DND-41 (cell line): ENCODE results near the gene ZDHHC11B.
"Not testable (repeated sequence)": the region's sequence is repeated elsewhere in the genome, so short reads cannot be mapped to it uniquely, and the experiment has no call there.

Experiments used
- ATAC-seq: fragments of 200-7000 bp; cut with Tn5 transposase; 3 replicates; pipeline ENCODE4 v1.9.1; 2021; ENCODE audit warnings: low read depth; ENCODE audit not compliant: insufficient read depth
- DNase-seq: peaks from one replicate; pipeline ENCODE4 v3.0.0-alpha.2; 2020
- H2AFZ ChIP-seq: 2 replicates; pipeline ENCODE4 v1.6.0; 2012; ENCODE audit warnings: low read depth, low read length
- H3K27ac ChIP-seq: 2 replicates; pipeline ENCODE4 v1.5.1; 2012; ENCODE audit warnings: low read length, inconsistent platforms
- H3K27me3 ChIP-seq: fragments of 200-600 bp; sonication (generic); 2 replicates; pipeline ENCODE4 v1.6.0; 2012; ENCODE audit warnings: low read length, mild to moderate bottlenecking, inconsistent platforms; ENCODE audit not compliant: insufficient read depth, poor library complexity
- H3K36me3 ChIP-seq: 2 replicates; pipeline ENCODE4 v1.5.1; 2012; ENCODE audit warnings: low read length, inconsistent platforms; ENCODE audit not compliant: insufficient read depth
- H3K4me1 ChIP-seq: 2 replicates; pipeline ENCODE4 v1.5.1; 2012; ENCODE audit warnings: mild to moderate bottlenecking, low read length; ENCODE audit not compliant: insufficient read depth
- H3K4me2 ChIP-seq: 2 replicates; pipeline ENCODE4 v1.6.0; 2012; ENCODE audit warnings: mild to moderate bottlenecking, moderate library complexity, low read length, inconsistent platforms; ENCODE audit not compliant: insufficient read depth
- H3K4me3 ChIP-seq, 2 experiments: fragments of 200-600 bp in 1 of 2; shearing (Covaris generic) in 1 of 2; 2 replicates each; pipeline ENCODE4 v1.5.1; 2012 to 2016; ENCODE audit warnings: inconsistent platforms in 2 of 2, low read length in 2 of 2, mild to moderate bottlenecking in 2 of 2, low read depth in 1 of 2, moderate library complexity in 1 of 2
- H3K79me2 ChIP-seq: 2 replicates; pipeline ENCODE4 v1.6.0; 2012; ENCODE audit warnings: low read length, inconsistent platforms; ENCODE audit not compliant: insufficient read depth
- H3K9ac ChIP-seq: 2 replicates; pipeline ENCODE4 v1.6.0; 2012; ENCODE audit warnings: low read depth, mild to moderate bottlenecking, inconsistent platforms, low read length, moderate library complexity
- H3K9me3 ChIP-seq: 2 replicates; pipeline ENCODE4 v1.5.1; 2012; ENCODE audit warnings: low read length, moderate library complexity, mild to moderate bottlenecking, inconsistent platforms; ENCODE audit not compliant: insufficient read depth, severe bottlenecking
- H4K20me1 ChIP-seq: 2 replicates; pipeline ENCODE4 v1.6.0; 2012; ENCODE audit warnings: low read length; ENCODE audit not compliant: insufficient read depth
- CTCF ChIP-seq: IDR thresholded peaks from 2 replicates; pipeline ENCODE4 v1.5.1; 2012; ENCODE audit warnings: borderline replicate concordance, low read length, moderate library complexity, mild to moderate bottlenecking; ENCODE audit not compliant: poor library complexity, severe bottlenecking; ENCODE audit errors: extremely low read depth
- EZH2 ChIP-seq: IDR thresholded peaks from 3 replicates; pipeline ENCODE4 v1.6.1; 2012; ENCODE audit warnings: borderline replicate concordance, low read depth, mild to moderate bottlenecking, moderate library complexity, low read length, inconsistent platforms; ENCODE audit not compliant: severe bottlenecking

Gene ZDHHC11B

GRCh38 chr5:756171-756570 lies 28.4 kb downstream of the ZDHHC11B start:
- Histone ChIP-seq H3K4me3 (no peak overlapping the region), H2AFZ (no peak overlapping the region), H3K36me3 (no peaks in the 10 kb centered on the region), H3K9ac (no peak overlapping the region), H3K79me2 (no peaks in the 10 kb centered on the region), H3K4me1 (no peaks in the 10 kb centered on the region), H3K4me2 (no peak overlapping the region), H3K9me3 (no peaks in the 10 kb centered on the region), H3K27me3 (no peaks in the 10 kb centered on the region), H3K27ac (no peak overlapping the region), H4K20me1 (peaks cover 8% of the 10 kb centered on the region; the same call in 1 of the 2 replicates)
- TF ChIP-seq EZH2, result no peak
- no peak for TF ChIP-seq CTCF
- DNase-seq (peak; percentile 2), ATAC-seq (no peak)

- not testable (repeated sequence) for H3K4me1 ChIP-seq, H3K36me3 ChIP-seq, H3K4me3 ChIP-seq, H3K9ac ChIP-seq, H2AFZ ChIP-seq, H3K4me2 ChIP-seq, H3K79me2 ChIP-seq, H4K20me1 ChIP-seq, ATAC-seq, H3K27ac ChIP-seq, H3K9me3 ChIP-seq, H3K27me3 ChIP-seq
- peak; percentile 2 for DNase-seq
Observed at GRCh38 chr5:754143-754632, 30.3 kb downstream of the ZDHHC11B start.

DNA sequence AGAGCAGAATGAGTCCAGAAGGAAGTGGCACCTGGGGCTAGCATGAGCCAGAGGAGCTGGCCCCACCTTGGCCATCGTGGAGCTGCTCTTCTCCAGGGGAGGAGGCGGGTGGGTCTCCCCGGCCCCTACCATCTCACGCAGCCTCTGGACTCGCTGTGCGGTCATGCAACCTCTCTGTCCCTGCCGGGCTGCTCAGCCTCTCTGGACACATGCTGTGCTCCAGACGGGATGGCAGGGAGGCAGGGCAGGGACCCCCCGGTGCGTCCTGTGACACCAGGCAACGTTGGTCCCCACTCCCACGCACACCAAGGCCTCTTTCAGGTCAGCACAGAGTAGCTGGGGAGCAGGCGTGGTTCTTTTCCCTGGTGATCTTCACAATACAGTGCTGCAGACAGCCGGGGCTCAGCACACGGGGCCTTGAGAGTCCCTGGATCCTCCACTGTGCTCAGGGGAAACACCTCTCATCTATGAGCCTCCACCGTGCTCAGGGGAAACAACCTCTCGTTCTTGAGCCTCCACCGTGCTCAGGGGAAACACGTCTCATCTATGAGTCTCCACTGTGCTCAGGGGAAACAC lies 30.9 kb downstream of the ZDHHC11B start:
- H4K20me1 ChIP-seq, H2AFZ ChIP-seq, H3K9ac ChIP-seq, H3K9me3 ChIP-seq, H3K4me2 ChIP-seq, H3K27me3 ChIP-seq, DNase-seq, H3K27ac ChIP-seq, H3K36me3 ChIP-seq, H3K79me2 ChIP-seq, H3K4me1 ChIP-seq, ATAC-seq, H3K4me3 ChIP-seq: not testable (repeated sequence)

- H3K27me3 ChIP-seq, H3K4me3 ChIP-seq, H2AFZ ChIP-seq, H3K27ac ChIP-seq, H3K4me1 ChIP-seq, DNase-seq, H4K20me1 ChIP-seq, H3K79me2 ChIP-seq, ATAC-seq, H3K9ac ChIP-seq, H3K4me2 ChIP-seq, H3K36me3 ChIP-seq, H3K9me3 ChIP-seq: not testable (repeated sequence)
Observed at GRCh38 chr5:752532-753115, 31.9 kb downstream of the ZDHHC11B start.

DNA sequence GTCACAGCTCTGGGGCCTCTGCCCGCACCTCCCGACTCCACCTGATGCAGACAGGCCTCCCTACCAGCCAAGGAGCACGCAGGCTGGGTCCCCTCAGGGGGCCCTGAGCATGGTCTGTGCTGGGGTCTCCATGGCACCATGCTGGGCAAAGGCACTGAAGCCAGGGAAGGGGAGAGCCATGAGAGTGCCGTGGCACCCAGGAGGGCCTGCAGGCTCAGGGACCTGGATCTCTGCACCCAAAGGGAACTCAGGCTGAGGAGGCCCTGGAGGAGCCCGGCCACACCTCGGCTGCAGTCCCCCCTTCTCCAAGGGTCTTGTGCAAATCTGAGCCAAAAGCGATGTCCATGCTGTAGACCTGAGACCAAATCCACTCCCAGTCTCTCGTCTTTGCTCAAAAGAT lies 32.5 kb downstream of the ZDHHC11B start:
- H3K36me3 ChIP-seq, H3K27me3 ChIP-seq, H3K9me3 ChIP-seq, H3K27ac ChIP-seq, H3K79me2 ChIP-seq, ATAC-seq, DNase-seq, H3K4me1 ChIP-seq, H3K4me2 ChIP-seq, H4K20me1 ChIP-seq, H3K4me3 ChIP-seq, H2AFZ ChIP-seq, H3K9ac ChIP-seq: not testable (repeated sequence)
